GM21576 (cell line): Measurements from ENCODE around the gene DTWD2.
"Not testable (repeated sequence)": the region's sequence is repeated elsewhere in the genome, so short reads cannot be mapped to it uniquely, and the experiment has no call there.

Experiments used
- ATAC-seq: cut with Tn5 transposase; IDR thresholded peaks from one replicate; pipeline ENCODE4 v1.9.1; 2021; ENCODE audit warnings: mild to moderate bottlenecking, moderate library complexity; ENCODE audit not compliant: unreplicated experiment

The DTWD2 gene

DNA sequence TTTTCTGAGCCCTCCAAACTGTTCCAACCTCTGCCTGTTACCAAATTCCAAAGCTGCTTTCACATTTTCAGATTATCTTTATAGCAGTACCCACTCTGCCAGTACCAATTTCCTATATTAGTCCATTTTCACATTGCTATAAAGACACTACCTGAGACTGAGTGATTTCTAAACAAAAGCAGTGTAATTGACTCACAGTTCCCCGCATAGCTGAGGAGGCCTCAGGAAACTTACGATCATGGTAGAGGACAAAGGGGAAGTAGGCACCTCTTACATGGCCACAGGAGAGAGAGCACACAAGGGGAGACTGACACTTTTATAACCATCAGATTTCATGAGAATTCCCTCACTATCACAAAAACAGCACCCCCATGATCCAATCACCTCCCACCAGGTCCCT, 105.0 kb downstream of the DTWD2 start:
- ATAC-seq = no peak

DNA sequence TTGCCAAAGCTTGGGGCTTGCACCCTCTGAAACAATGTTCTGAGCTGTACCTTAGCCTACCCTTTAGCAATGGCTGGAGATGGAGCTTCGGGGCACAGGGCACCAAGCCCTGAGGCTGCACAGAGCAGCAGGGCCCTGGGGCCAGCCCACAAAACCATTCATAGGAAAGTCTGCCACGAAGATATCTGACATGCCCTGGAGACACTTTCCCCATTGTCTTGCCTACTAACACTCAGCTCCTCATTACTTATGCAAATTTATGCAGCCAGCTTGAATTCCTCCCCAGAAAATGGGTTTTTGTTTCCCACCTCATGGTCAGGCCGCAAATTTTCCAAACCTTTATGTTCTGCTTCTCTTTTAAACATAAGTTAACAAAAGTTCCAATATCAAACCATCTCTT, 105.7 kb downstream of the DTWD2 start:
- no peak for ATAC-seq

DNA sequence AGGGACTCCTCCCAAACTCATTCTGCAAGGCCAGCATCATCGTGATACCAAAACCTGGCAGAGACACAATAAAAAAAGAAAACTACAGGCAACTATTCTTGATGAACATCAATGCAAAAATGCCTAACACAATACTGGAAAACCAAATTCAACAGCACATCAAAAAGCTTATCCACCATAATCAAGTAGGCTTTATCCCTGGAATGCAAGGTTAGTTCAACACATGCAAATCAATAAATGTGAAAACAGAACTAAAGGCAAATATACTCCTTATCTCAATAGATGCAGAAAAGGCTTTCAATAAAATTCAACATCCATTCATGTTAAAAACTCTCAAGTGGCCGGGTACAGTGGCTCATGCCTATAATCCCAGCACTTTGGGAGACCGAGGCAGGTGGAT, 111.5 kb downstream of the DTWD2 start:
- ATAC-seq = not testable (repeated sequence)

DNA sequence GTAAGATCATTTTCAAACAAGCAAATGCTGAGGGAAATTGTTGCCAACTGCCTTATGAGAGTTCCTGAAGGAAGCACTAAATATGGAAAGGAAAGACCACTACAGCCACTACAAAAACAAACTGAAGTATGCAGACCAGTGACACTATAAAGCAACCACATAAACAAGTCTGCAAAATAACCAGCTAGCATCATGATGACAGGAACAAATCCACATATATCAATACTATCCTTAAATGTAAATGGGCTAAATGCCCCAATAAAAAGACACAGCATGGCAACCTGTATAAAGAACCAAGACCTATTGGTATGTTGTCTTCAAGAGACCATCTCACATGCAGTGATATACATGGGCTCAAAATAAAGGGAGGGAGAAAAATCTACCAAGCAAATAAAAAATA, 113.2 kb downstream of the DTWD2 start:
- ATAC-seq = no peak

DNA sequence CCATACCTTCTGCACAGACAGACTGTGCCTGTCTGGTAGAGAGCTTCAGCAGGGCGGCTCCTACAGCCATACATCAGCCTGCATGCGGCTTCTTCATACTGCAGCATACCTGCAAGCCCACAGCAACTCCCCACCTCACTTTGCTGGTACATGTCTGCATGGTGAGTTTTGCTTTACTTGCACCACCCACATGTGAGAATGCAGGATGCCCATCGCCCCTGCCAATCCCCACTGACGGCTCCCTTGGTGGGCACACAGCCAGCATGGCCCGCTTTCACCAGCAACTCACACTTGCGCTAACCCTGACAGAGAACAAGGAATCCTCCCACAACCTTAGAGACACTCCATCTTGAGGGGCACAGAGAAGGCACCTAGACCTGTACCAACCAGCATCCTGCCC, 114.9 kb downstream of the DTWD2 start:
- ATAC-seq = no peak

DNA sequence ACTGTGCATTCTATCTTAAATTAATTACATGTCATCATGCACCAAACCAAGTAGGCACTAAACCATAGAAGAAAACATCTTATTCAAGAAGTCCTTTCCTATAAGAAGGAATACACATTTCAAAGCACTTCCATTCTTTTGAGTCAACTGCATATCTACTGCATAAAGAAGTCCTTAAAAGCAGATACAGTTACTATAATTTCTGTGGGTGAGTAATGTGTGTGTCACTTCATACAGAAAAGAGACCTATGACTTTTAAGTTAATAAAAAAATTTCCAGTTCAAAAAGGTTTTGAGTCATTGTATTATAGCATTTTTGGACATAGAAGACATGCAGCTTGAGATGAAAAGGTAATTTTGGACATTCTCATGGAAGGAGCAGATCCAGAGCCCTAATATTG, 125.0 kb downstream of the DTWD2 start:
- ATAC-seq = no peak

DNA sequence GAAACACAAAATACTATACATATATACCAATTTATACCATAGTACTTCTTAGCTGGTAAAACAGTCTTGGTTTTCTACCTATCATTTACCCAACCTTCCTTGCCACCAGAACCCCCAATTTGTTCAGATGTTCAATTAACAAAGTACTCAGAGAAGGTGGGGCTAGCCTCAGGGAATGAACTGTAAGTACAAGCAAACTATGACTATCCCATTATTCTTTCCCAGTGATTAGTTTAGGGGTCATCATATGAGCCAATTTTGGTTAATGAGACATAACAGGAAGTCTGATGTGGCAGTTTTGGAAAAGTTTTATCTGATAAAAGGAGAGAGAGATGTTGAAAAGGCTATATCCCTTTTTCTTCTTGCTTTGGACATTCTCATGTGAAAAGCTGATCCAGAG, 125.8 kb downstream of the DTWD2 start:
- no peak for ATAC-seq

DNA sequence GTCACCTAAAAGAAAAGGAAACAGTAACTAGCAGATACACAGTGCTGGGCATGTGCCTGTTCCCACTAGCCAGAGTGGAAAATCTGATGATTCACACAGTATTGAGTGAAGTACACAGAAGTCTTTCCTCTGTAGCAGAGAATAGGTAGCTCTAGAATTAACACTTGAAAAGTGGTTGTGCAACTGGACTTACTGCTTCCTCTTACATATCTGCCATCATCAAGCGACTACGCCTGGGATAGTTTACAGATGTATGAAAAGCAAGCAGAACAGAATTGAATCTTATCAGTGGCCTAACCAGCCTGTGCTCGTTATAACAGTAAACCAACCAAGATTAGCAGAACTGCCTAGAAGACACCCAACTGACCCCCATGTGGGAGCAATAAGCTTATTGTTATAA, 130.6 kb downstream of the DTWD2 start:
- no peak for ATAC-seq

DNA sequence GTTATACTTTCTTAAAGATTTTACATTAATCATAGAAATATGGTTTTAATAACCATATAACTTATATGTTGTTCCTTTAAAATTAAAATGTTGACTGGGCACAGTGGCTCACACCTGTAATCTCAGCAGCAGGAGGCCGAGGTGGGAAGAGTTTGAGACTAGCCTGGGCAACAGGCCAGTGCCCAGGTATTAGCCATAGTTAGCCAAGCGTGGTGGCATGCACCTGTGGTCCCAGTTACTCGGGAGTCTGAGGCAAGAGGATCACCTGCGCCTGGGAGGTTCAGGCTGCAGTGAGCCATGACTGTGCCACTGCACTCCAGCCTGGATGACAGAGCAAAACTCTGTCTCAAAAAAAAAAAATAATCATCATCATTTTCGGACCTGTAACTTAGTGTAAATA, 133.5 kb downstream of the DTWD2 start:
- ATAC-seq = no peak

DNA sequence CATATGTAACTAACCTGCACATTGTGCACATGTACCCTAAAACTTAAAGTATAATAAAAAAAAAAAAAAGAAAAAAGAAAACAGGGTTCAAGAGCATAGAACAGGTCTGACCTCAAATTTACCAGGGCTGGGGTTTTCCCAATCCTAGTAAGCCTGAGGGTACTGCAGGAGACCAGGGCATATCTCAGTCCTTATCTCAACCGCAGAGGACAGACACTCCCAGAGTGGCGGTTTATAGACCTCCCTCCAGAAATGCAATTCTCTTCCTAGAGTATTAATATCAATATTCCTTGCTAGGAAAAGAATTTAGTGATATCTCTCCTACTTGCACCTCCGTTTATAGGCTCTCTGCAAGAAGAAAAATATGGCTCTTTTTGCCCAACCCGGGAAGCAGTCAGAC, 136.6 kb downstream of the DTWD2 start:
- ATAC-seq = not testable (repeated sequence)

DNA sequence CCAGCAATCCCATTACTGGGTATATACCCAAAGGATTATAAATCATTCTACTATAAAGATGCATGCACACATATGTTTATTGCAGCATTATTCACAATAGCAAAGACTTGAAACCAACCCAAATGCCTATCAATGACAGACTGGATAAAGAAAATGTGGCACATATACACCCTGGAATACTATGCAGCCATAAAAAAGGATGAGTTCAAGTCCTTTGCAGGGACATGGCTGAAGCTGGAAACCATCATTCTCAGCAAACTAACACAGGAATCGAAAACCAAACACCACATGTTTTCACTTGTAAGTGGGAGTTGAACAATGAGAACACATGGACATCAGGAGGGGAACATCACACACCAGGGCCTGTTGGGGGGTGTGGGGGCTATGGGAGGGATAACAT, 138.8 kb downstream of the DTWD2 start:
- not testable (repeated sequence) for ATAC-seq

DNA sequence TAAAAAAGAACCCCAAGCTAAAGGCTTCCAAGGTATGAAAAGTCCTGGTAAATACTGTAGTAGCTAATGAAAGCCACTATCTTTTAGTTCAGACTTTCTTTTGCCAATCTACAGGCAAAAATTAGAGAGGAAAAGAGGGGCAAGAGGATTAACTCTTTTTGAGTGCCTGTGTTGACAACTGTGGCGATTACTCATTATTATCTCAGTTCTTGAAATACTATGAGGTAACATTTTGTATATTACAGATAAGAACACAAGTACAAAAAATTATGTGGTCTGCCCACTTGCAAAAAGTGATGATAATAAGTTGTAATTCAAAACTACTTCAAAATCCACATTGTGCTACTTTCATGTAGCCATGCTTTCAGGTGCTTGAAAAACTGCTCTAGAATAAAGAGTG, 144.0 kb downstream of the DTWD2 start:
- ATAC-seq = no peak

DNA sequence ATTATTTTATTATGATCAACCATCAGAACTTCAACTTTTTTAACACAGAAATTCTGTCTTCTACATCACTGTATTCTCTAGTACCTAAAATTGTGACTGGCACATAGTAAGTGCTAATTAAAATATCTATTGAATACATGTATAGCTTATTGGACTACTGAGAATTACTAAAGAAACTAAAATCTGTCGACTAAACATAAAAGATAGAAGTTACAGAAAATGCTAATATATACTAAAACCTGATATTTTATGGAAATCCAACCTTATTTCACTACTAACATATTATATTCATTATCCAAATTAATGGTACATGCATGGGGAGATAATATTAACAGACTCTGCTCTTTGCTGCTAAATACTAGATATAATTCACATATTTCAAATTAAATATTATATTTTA, 153.6 kb downstream of the DTWD2 start:
- ATAC-seq = no peak

DNA sequence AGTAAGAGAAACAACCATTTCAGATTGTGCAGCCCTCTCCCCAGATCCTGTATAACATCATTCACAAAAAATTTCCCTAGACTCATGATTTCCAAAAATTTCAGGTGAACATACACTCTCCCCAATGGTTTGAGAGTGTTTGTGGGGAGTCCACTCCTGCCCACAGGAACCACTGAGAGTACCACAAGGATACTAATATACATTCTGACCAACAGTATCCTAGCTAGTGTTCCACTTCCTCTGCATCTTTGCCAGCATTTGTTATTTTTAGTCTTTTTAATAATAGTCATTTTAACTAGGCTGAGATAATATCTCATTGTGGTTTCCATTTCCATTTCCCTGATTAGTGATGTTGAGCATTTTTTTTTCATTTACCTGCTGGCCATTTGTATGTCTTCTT, 155.4 kb downstream of the DTWD2 start:
- ATAC-seq = no peak

DNA sequence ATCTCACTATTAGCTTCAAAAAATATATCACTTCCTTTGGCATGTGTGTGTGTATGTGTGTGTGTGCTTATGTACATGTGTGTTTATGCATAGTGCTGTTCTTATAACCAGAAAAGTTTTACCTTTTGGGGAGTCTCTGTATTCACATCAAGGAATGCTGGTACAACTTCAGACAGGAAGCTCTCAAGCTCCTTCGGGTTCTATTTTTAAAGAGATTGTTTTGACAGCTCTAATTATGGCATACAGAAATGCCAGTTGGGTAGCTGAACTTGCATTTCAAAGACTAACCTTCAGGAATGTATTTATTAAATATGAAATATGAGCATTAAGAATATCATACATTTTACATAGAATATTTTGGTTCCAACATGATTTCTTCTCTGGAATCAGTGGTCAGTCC, 163.1 kb downstream of the DTWD2 start:
- ATAC-seq = no peak

DNA sequence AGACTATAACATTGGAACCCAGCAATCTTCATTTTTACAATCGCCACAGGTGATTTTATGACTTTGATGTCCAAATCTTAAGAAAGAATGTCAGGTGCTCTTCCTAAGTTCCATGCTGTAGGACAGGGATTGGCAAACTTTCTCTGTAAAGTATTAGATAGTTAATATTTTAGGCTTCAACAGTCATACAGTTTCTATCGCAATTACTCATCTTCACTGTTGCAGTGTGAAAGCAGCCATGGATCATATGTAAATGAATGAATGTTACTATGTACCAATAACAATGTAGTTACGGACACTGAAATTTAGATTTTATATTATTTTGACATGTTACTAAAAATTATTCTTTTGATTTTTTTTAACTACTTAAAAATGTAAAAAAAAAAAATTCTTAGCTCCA, 169.7 kb downstream of the DTWD2 start:
- no peak for ATAC-seq

DNA sequence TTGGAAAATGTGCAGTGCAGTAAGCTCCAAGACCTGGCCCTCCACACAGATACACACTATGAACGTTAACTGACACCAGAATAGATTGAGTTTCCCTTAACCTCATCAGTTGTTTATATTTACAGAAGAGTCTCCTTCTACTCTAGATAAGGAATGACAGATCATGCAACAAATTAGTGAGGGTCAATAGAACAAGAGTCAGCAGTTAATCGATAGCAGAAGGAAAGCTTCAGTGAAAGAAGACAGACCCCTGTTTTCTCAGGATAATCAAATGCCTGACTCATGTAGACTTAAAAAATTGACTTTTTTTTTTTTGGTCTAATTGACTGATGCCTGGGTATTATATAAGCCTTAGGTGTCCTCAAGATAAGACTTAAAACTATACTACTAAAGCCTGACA, 179.9 kb downstream of the DTWD2 start:
- ATAC-seq = no peak

DNA sequence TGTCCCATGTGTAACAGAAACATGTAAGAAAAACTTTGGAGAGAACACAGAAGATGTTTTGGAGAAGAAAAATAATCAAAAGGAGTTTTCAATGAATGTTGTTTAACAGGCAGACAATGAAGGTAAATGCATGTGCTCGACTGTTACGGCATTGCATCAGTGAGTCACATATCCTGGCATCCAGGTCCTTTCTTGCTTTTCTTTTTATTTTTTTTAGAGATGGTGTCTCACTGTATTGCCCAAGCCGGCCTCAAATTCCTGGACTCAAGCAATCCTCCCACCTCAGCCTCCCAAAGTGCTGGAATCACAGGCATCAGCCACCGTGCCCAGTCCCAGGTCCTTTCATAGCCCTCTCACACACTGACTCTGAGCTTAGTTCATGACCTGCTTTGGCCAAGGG, 181.8 kb downstream of the DTWD2 start:
- ATAC-seq = no peak

DNA sequence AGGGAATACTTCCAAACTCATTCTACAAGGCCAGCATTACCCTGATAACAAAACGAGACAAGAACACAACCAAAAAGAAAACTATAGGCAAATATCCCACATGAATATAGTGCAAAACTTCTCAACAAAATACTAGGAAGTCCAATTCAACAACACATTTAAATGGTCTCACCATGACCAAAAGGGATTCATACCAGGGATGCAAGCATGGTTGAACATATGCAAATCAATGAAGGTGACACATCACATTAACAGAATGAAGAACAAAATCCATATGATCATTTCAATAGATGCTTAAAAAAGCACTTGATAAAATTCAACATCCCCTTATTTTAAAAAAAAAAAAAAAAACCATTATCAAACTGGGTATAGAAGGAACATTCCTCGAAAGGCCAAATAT, 186.0 kb downstream of the DTWD2 start:
- ATAC-seq = no peak

DNA sequence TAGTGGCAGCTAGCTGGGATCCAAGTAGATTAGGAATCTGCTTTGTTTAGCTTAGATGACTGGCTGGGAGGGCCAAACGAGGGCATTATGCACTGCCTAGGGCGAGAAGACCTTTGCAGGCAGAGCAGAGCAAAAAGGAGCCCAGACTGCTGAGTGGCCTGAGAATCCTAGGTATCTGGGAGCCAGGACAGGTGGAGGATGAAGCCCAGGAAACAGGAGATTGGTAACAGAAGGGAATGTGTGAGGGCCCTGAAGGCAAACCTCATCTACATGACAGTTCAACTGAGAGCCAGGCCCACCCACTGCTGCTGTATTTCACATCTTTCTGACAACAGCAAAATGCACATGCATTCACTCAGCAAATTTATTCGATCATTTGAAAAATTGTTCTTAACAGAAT, 192.3 kb downstream of the DTWD2 start:
- no peak for ATAC-seq

DNA sequence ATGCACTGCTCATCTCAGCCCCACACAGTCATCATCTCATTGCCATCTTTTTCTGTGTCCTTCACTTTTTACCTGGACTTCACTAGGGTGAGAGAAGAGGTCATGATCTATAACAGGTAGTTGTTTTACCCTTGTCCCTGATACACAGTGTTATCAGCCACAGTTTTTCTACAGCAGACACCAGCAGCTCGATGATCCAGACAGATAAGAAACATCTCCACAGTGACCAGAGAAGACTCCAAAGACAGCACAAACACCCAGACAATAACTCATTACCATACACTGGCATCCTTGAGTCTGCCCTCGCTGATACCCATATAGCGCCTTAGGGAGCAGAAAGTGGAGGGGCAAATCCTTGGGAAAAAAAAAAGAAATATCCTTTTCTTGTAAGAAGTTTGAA, 194.1 kb downstream of the DTWD2 start:
- ATAC-seq = no peak

DNA sequence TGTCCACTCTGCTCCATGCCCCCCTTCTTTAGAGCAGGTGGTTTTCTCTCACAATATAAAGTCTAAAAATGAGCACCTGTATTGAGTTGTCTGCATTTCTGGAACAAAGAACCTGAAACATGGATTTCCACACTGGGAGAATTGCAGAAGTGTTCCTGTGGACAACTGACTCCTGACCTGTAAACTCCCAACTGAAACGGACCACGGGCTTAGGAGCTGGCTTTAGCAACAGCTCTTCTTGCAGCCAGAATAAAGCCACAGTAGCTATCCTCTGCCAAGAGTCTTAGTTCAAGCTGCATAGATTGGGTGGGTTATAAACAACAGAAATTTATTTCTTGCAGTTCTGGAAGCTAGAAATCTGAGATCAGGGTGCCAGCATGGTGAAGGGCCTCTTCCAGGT, 194.7 kb downstream of the DTWD2 start:
- ATAC-seq = no peak

DNA sequence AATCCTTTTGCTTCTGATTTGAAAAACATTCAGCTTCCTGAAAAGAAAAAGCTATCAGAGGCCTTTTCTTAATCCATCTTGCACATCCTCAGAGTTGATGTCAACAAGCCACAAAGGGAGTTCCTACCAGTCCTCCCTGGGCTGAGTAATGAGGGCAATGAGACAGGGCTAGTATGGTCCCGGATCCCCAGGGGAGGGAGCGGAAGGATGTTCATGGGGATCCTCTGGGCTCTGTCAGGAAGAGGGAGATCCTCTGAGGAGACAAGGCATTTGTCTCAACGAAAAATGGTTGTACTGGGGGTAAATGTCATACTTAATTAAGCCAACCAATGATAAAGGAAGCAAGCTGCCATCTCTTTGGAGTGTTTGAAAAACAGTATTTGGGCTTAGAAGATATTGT, 195.3 kb downstream of the DTWD2 start:
- no peak for ATAC-seq
